ENCODE measurements around the gene CUL9.

The CUL9 gene

GRCh38 chr6:43172104-43173007, 9.6 kb upstream of the CUL9 start:
- peak in 38 of 58 donors; percentile 10 to 63 (median 37) for DNase-seq

- peak in 1 of 58 donors; percentile 22 for DNase-seq
Measured at GRCh38 chr6:43173591-43174262, 8.3 kb upstream of the CUL9 start.

GRCh38 chr6:43174263-43175112, 7.5 kb upstream of the CUL9 start:
- DNase-seq: peak; percentile 77 to 99 (median 95)

- DNase-seq: no peak
Measured at GRCh38 chr6:43175676-43176422, 6.1 kb upstream of the CUL9 start.

- no peak for DNase-seq
Measured at GRCh38 chr6:43176423-43176786, 5.6 kb upstream of the CUL9 start.

GRCh38 chr6:43178150-43178549, 3.8 kb upstream of the CUL9 start:
- peak in 1 of 58 donors; percentile 24 for DNase-seq

- DNase-seq: no peak
Measured at GRCh38 chr6:43178951-43179830, 2.8 kb upstream of the CUL9 start.

- no peak for DNase-seq
Measured at GRCh38 chr6:43180058-43180457, 1.9 kb upstream of the CUL9 start.

- DNase-seq: no peak
Measured at GRCh38 chr6:43180985-43181384, 1.0 kb upstream of the CUL9 start.

GRCh38 chr6:43181621-43181941, 415 bp upstream of the CUL9 start:
- DNase-seq: no peak

- no peak for DNase-seq
Measured at GRCh38 chr6:43183441-43183840, 1.4 kb downstream of the CUL9 start.

GRCh38 chr6:43184268-43184985, 2.4 kb downstream of the CUL9 start:
- DNase-seq: peak in 20 of 58 donors; percentile 5 to 49 (median 18)

- DNase-seq: no peak
Measured at GRCh38 chr6:43185391-43185985, 3.5 kb downstream of the CUL9 start.

GRCh38 chr6:43186019-43186418, 4.0 kb downstream of the CUL9 start:
- DNase-seq: no peak

- no peak for DNase-seq
Measured at GRCh38 chr6:43186706-43187105, 4.7 kb downstream of the CUL9 start.

- no peak for DNase-seq
Measured at GRCh38 chr6:43187821-43188220, 5.8 kb downstream of the CUL9 start.

GRCh38 chr6:43188426-43188825, 6.4 kb downstream of the CUL9 start:
- no peak for DNase-seq

GRCh38 chr6:43189776-43190304, 7.8 kb downstream of the CUL9 start:
- DNase-seq: no peak

GRCh38 chr6:43192911-43193310, 10.9 kb downstream of the CUL9 start:
- no peak for DNase-seq
